ENCODE data around the gene ARF3.

GRCh38 chr12:48969160-48969771, 12.0 kb upstream of the ARF3 start:
- no peak for TF ChIP-seq CTCF (IDR thresholded peaks at IDR 0.05)
- no peak for TF ChIP-seq REST (IDR thresholded peaks at IDR 0.05; ENCODE audit: insufficient read depth in 1 of 2, low read depth in 2 of 2, low read length in 1 of 2)
- no peak for TF ChIP-seq POLR2AphosphoS5 (IDR thresholded peaks at IDR 0.05; ENCODE audit: low read depth, low read length)
- TF ChIP-seq SIN3A (IDR thresholded peaks at IDR 0.05; ENCODE audit: borderline replicate concordance, insufficient read depth, low read depth, low read length) = no peak

Measured in Panc1 (cell line).